SK-N-SH (cell line): ENCODE data around the gene EVI5. TPM values are rescaled to one million over a fixed set of nuclear protein-coding genes. Genes with fewer than 3 reads are reported as not detected.

Experiments
- CTCF ChIA-PET: fragments of 300-600, 350-600 bp; formaldehyde crosslinking; extraction: SDS; loops from one replicate; lab custom pipeline; 2021; lab: Yijun Ruan, JAX
- POLR2A ChIA-PET: fragments of 350-600 bp; sonication (Branson Sonifier 250); formaldehyde crosslinking; extraction: SDS; loops from one replicate; lab custom pipeline; 2020; ENCODE audit warnings: antibody characterized with exemption, inconsistent platforms; lab: Yijun Ruan, JAX
- DNase-seq: peaks from one replicate; pipeline ENCODE4 v3.0.0; 2012
- H2AFZ ChIP-seq: fragments of 200-600 bp; sonication (generic); 2 replicates; pipeline ENCODE4 v1.8.1; 2016; ENCODE audit warnings: antibody characterized with exemption, mild to moderate bottlenecking, low read depth
- H3F3A ChIP-seq: fragments of 200-600 bp; sonication (generic); replicated peaks from 2 replicates; pipeline ENCODE3; 2016; ENCODE audit warnings: antibody characterized with exemption, mild to moderate bottlenecking; ENCODE audit not compliant: insufficient read depth
- H3K27ac ChIP-seq, 2 experiments: fragments of 200-500 bp in 1 of 2; fragments of 200-600 bp in 1 of 2; sonication (Bioruptor generic) in 1 of 2; sonication (generic), shearing (Covaris generic) in 1 of 2; 2 replicates each; pipeline versions ENCODE4 v1.5.1 to v1.6.1; 2014 to 2016; ENCODE audit warnings: low read depth in 2 of 2, inconsistent platforms in 1 of 2, low read length in 1 of 2, mild to moderate bottlenecking in 1 of 2, mixed read lengths in 1 of 2
- H3K27me3 ChIP-seq: fragments of 200-600 bp; sonication (generic), shearing (Covaris generic); 2 replicates; pipeline ENCODE4 v1.6.1; 2016; ENCODE audit warnings: mixed run types; ENCODE audit not compliant: insufficient read depth
- H3K36me3 ChIP-seq, 2 experiments: fragments of 200-500 bp in 1 of 2; fragments of 200-600 bp in 1 of 2; sonication (Bioruptor generic) in 1 of 2; sonication (generic) in 1 of 2; replicated peaks in 1 of 2; 2 replicates each; pipeline versions ENCODE3 to v1.5.1; 2014 to 2016; ENCODE audit warnings: low read length in 1 of 2, mild to moderate bottlenecking in 1 of 2; ENCODE audit not compliant: insufficient read depth in 2 of 2, control insufficient read depth in 1 of 2
- H3K4me1 ChIP-seq, 2 experiments: fragments of 200-500 bp in 1 of 2; fragments of 200-600 bp in 1 of 2; sonication (Bioruptor generic) in 1 of 2; sonication (generic), shearing (Covaris generic) in 1 of 2; 2 replicates each; pipeline versions ENCODE4 v1.5.1 to v1.6.1; 2014 to 2016; ENCODE audit warnings: low read depth in 1 of 2, low read length in 1 of 2, mixed run types in 1 of 2; ENCODE audit not compliant: insufficient read depth in 2 of 2, control insufficient read depth in 1 of 2
- H3K4me2 ChIP-seq: fragments of 200-600 bp; sonication (generic), shearing (Covaris generic); 2 replicates; pipeline ENCODE4 v1.6.1; 2017; ENCODE audit warnings: mixed run types
- H3K4me3 ChIP-seq, 2 experiments: fragments of 200-500 bp in 1 of 2; fragments of 200-600 bp in 1 of 2; sonication (Bioruptor generic) in 1 of 2; sonication (generic), shearing (Covaris generic) in 1 of 2; 2 replicates each; pipeline versions ENCODE4 v1.5.1 to v1.8.1; 2014 to 2016; ENCODE audit warnings: low read depth in 2 of 2, inconsistent platforms in 1 of 2, low read length in 1 of 2, mild to moderate bottlenecking in 1 of 2, mixed read lengths in 1 of 2, moderate library complexity in 1 of 2
- H3K79me2 ChIP-seq: fragments of 200-600 bp; sonication (generic); 2 replicates; pipeline ENCODE4 v1.8.1; 2017; ENCODE audit warnings: mild to moderate bottlenecking; ENCODE audit not compliant: insufficient read depth
- H3K9ac ChIP-seq: fragments of 200-600 bp; sonication (generic); 2 replicates; pipeline ENCODE4 v1.6.1; 2017; ENCODE audit warnings: mixed run types
- H3K9me2 ChIP-seq: fragments of 200-600 bp; sonication (generic); 2 replicates; pipeline ENCODE4 v1.6.1; 2017; ENCODE audit warnings: mixed run types
- H3K9me3 ChIP-seq: fragments of 200-600 bp; sonication (generic); 2 replicates; pipeline ENCODE4 v1.6.1; 2017; ENCODE audit warnings: mixed run types, mild to moderate bottlenecking, moderate library complexity
- H4K20me1 ChIP-seq: fragments of 200-600 bp; sonication (generic); 2 replicates; pipeline ENCODE4 v1.6.1; 2017; ENCODE audit warnings: mild to moderate bottlenecking, mixed run types; ENCODE audit not compliant: insufficient read depth
- EZH2phosphoT487 ChIP-seq: fragments of 200-600 bp; sonication (generic); IDR thresholded peaks from 2 replicates; pipeline ENCODE4 v1.6.1; 2017; ENCODE audit warnings: low read depth, mixed run types, mild to moderate bottlenecking, antibody characterized with exemption, moderate library complexity, borderline replicate concordance
- GABPA ChIP-seq: IDR thresholded peaks from 2 replicates; pipeline ENCODE4 v1.4.0; 2012; ENCODE audit warnings: low read depth, mild to moderate bottlenecking
- RCOR1 ChIP-seq: fragments of 150-350 bp; IDR thresholded peaks from 2 replicates; pipeline ENCODE4 v1.6.1; 2017; ENCODE audit warnings: antibody characterized with exemption, low read length
- REST ChIP-seq: IDR thresholded peaks from 2 replicates; pipeline ENCODE4 v1.6.1; 2012; ENCODE audit warnings: mild to moderate bottlenecking, low read depth, low read length, moderate library complexity
- SMC3 ChIP-seq: IDR thresholded peaks from 2 replicates; pipeline ENCODE4 v1.6.1; 2012; ENCODE audit warnings: low read depth, low read length, improper control_type of control experiment
- USF2 ChIP-seq: fragments of 150-350 bp; IDR thresholded peaks from 2 replicates; pipeline ENCODE4 v1.6.1; 2017; ENCODE audit warnings: antibody characterized with exemption, low read length, low read depth, borderline replicate concordance
- YY1 ChIP-seq: IDR thresholded peaks from 2 replicates; pipeline ENCODE4 v1.4.0; 2012; ENCODE audit warnings: low read depth, mild to moderate bottlenecking
- ZBTB33 ChIP-seq: IDR thresholded peaks from 2 replicates; pipeline ENCODE4 v1.4.0; 2012; ENCODE audit warnings: low read depth, borderline replicate concordance
- WGBS: methylation state at CpG from one replicate; pipeline ENCODE4 v1.1.6; 2017; ENCODE audit warnings: low lambda C conversion rate; 5-methylcytosine and 5-hydroxymethylcytosine counted together
- polyA plus RNA-seq, 3 experiments: library from polyadenylated mRNA; depleted of rRNA; stranded (reverse); fragments of >200 nt; gene quantifications; 2 replicates each; pipeline ENCODE4 v1.2.3, GENCODE V29; 2012
- TF ChIP-seq, protein P1 (sequence below): fragments of 150-350 bp; IDR thresholded peaks from 2 replicates; pipeline ENCODE4 v1.6.1; 2016; ENCODE audit warnings: mild to moderate bottlenecking, low read depth, low read length
- TF ChIP-seq, protein P2 (sequence below): fragments of 200-600 bp; sonication (generic); IDR thresholded peaks from 2 replicates; pipeline ENCODE4 v1.6.1; 2017; ENCODE audit warnings: antibody characterized with exemption, mild to moderate bottlenecking, moderate library complexity

EVI5 gene
- polyA plus RNA-seq, 1 of the 3 experiments (the other 2 are of a cell fraction): 5.7 TPM

GRCh38 chr1:92759361-92759760 is 25.5 kb downstream of the EVI5 start (continued):
- TF ChIP-seq, protein P1, sequence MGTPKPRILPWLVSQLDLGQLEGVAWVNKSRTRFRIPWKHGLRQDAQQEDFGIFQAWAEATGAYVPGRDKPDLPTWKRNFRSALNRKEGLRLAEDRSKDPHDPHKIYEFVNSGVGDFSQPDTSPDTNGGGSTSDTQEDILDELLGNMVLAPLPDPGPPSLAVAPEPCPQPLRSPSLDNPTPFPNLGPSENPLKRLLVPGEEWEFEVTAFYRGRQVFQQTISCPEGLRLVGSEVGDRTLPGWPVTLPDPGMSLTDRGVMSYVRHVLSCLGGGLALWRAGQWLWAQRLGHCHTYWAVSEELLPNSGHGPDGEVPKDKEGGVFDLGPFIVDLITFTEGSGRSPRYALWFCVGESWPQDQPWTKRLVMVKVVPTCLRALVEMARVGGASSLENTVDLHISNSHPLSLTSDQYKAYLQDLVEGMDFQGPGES: no peak

DNA sequence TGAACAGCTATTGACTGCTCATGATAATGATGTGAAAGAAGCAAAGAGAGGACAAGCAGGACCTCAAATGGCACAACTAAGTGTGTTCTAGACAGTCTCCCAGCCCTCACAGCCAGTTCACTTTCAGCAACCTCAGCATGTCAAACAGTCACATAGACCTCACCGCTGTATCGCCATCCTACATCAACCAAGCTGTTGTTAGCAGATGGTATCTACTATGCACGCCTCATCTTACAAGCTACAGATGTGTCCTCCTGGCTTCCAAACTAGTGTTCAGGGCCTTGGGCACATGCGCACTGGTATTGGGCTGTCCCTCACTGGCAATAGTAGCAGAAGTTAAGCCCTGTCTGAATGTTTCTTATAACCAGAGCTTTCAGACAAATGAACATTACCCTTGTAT is 28.4 kb downstream of the EVI5 start:
- no peak for DNase-seq
- H3K4me1 ChIP-seq: peaks cover 0 to 11% of the 10 kb centered on the region in 2 experiments; a peak in 3 of 4 replicates
- peaks cover 28% of the 10 kb centered on the region for H3F3A ChIP-seq
- H3K36me3 ChIP-seq: no peaks in the 10 kb centered on the region
- no peak overlapping the region for H3K27ac ChIP-seq
- no peak overlapping the region for H3K4me3 ChIP-seq
- no peak overlapping the region for H3K9ac ChIP-seq
- peaks cover 11% of the 10 kb centered on the region; the same call in 1 of the 2 replicates for H4K20me1 ChIP-seq
- TF ChIP-seq, protein P2, sequence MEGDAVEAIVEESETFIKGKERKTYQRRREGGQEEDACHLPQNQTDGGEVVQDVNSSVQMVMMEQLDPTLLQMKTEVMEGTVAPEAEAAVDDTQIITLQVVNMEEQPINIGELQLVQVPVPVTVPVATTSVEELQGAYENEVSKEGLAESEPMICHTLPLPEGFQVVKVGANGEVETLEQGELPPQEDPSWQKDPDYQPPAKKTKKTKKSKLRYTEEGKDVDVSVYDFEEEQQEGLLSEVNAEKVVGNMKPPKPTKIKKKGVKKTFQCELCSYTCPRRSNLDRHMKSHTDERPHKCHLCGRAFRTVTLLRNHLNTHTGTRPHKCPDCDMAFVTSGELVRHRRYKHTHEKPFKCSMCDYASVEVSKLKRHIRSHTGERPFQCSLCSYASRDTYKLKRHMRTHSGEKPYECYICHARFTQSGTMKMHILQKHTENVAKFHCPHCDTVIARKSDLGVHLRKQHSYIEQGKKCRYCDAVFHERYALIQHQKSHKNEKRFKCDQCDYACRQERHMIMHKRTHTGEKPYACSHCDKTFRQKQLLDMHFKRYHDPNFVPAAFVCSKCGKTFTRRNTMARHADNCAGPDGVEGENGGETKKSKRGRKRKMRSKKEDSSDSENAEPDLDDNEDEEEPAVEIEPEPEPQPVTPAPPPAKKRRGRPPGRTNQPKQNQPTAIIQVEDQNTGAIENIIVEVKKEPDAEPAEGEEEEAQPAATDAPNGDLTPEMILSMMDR: no peak
- TF ChIP-seq EZH2phosphoT487 (no peak), GABPA (no peak), YY1 (no peak), SMC3 (no peak), USF2 (no peak), REST (no peak), RCOR1 (no peak), ZBTB33 (no peak)
- H2AFZ ChIP-seq: no peak overlapping the region
- H3K9me2 ChIP-seq: 0 out of 2 replicates have a peak, but pooled peaks cover under 1% of the 10 kb centered on the region
- no peaks in the 10 kb centered on the region for H3K27me3 ChIP-seq
- H3K79me2 ChIP-seq: peaks cover 59% of the 10 kb centered on the region
- ChIA-PET POLR2A (no interaction called here), CTCF (interaction anchor here (1.2 to 1.3 kb wide), 2 partner anchors 15 to 75 kb away, joined by 4 read pairs; partner anchors contain the start of gene RPL5)
- H3K4me2 ChIP-seq: no peak overlapping the region
- WGBS: 98% methylated on average over 4 of the region's 4 CpGs
- no peaks in the 10 kb centered on the region for H3K9me3 ChIP-seq
